Stimulated activated CD4-positive, alpha-beta T cell treated with anti-CD3 and anti-CD28 coated beads, TNF-alpha, amount 100 ng/mL, for 4 hours (primary cell): Measurements from ENCODE around the gene HSPA12A.

Source experiments
- DNase-seq, 3 experiments: peaks; one replicate each; pipeline ENCODE4 v3.0.0-alpha.2; 2020; ENCODE audit warnings: low read depth in 3 of 3

The HSPA12A gene

GRCh38 chr10:116771101-116771958, 29.0 kb upstream of the HSPA12A start:
- no peak for DNase-seq

GRCh38 chr10:116770281-116770680, 27.9 kb upstream of the HSPA12A start:
- DNase-seq = no peak

GRCh38 chr10:116769791-116770190, 27.4 kb upstream of the HSPA12A start:
- no peak for DNase-seq

GRCh38 chr10:116769368-116769767, 27.0 kb upstream of the HSPA12A start:
- no peak for DNase-seq

GRCh38 chr10:116768786-116769185, 26.4 kb upstream of the HSPA12A start:
- no peak for DNase-seq

- DNase-seq = no peak
These were observed 24.7 kb upstream of the HSPA12A start for GRCh38 chr10:116766837-116767634.

- DNase-seq = no peak
These were observed 24.0 kb upstream of the HSPA12A start for GRCh38 chr10:116766241-116766827.

GRCh38 chr10:116765648-116766081, 23.3 kb upstream of the HSPA12A start:
- no peak for DNase-seq

GRCh38 chr10:116764979-116765378, 22.6 kb upstream of the HSPA12A start:
- no peak for DNase-seq

- DNase-seq = no peak
These were observed 21.1 kb upstream of the HSPA12A start for GRCh38 chr10:116763440-116763839.

- no peak for DNase-seq
These were observed 19.5 kb upstream of the HSPA12A start for GRCh38 chr10:116761883-116762282.

GRCh38 chr10:116760919-116761318, 18.6 kb upstream of the HSPA12A start:
- DNase-seq = no peak

GRCh38 chr10:116757246-116757645, 14.9 kb upstream of the HSPA12A start:
- no peak for DNase-seq

GRCh38 chr10:116756277-116756676, 13.9 kb upstream of the HSPA12A start:
- no peak for DNase-seq

- no peak for DNase-seq
These were observed 11.4 kb upstream of the HSPA12A start for GRCh38 chr10:116753759-116754158.

- DNase-seq = no peak
These were observed 10.8 kb upstream of the HSPA12A start for GRCh38 chr10:116752969-116753665.

GRCh38 chr10:116752563-116752962, 10.2 kb upstream of the HSPA12A start:
- DNase-seq = no peak

GRCh38 chr10:116748471-116748870, 6.1 kb upstream of the HSPA12A start:
- DNase-seq = no peak

- DNase-seq = no peak
These were observed 5.7 kb upstream of the HSPA12A start for GRCh38 chr10:116748041-116748440.

- DNase-seq = no peak
These were observed 5.0 kb upstream of the HSPA12A start for GRCh38 chr10:116747325-116747724.

GRCh38 chr10:116744885-116745284, 2.5 kb upstream of the HSPA12A start:
- no peak for DNase-seq
